ENCODE measurements around the gene ARHGEF2. TPM values are rescaled to one million over a fixed set of nuclear protein-coding genes. Genes with fewer than 3 reads are reported as not detected.
A peak's percentile ranks its signal among the peaks of the same experiment; 100 is the strongest.

Gene ARHGEF2
- total and polyA plus RNA-seq, 2 of the 13 experiments (the other 11 are each of a cell fraction or from before 2014, with no cell fraction given) = 16.1 to 32.1 TPM

- TF ChIP-seq ZNF574 (CRISPR knock-in tag; IDR thresholded peaks at IDR 0.05) (peak; percentile 38), POLR2AphosphoS2 (IDR thresholded peaks at IDR 0.05; ENCODE audit: low read depth, low read length) (peak; percentile 55; the same call in 1 of the 2 replicates), RERE (CRISPR knock-in tag; IDR thresholded peaks at IDR 0.05; ENCODE audit: low read depth) (no peak), AKNA (CRISPR knock-in tag; IDR thresholded peaks at IDR 0.05; ENCODE audit: borderline replicate concordance) (no peak), ZNF619 (CRISPR knock-in tag; IDR thresholded peaks at IDR 0.05) (no peak), NFYB (CRISPR knock-in tag; IDR thresholded peaks at IDR 0.05) (peak; percentile 36; the same call in 1 of the 2 replicates), KDM3A (CRISPR knock-in tag; IDR thresholded peaks at IDR 0.05; ENCODE audit: low read depth) (no peak), FOSL1 (CRISPR knock-in tag; IDR thresholded peaks at IDR 0.05; ENCODE audit: borderline replicate concordance) (no peak), NFE2 (CRISPR knock-in tag; IDR thresholded peaks at IDR 0.05) (no peak), JUND (CRISPR knock-in tag; IDR thresholded peaks at IDR 0.05) (no peak), ZMAT3 (CRISPR knock-in tag; conservative IDR thresholded peaks at IDR 0.05) (peak; percentile 20; the same call in 1 of the 2 replicates), ZNF512B (CRISPR knock-in tag; IDR thresholded peaks at IDR 0.05; ENCODE audit: borderline replicate concordance) (no peak), ZSCAN25 (CRISPR knock-in tag; IDR thresholded peaks at IDR 0.05) (no peak), ZNF264 (CRISPR knock-in tag; IDR thresholded peaks at IDR 0.05) (no peak)
Observed at GRCh38 chr1:155940482-155940992, 37.8 kb downstream of the ARHGEF2 start (continued).

All from HepG2 (cell line).